OCI-LY1 (cell line): ENCODE data around the gene GALNTL6.
A peak's percentile ranks its signal among the peaks of the same experiment; 100 is the strongest.

Experiments
- H2AFZ ChIP-seq: fragments of 200-600 bp; sonication (generic), shearing (Covaris generic); 2 replicates; pipeline ENCODE4 v1.6.0; 2014; ENCODE audit warnings: antibody characterized with exemption, mild to moderate bottlenecking, low read length
- H3F3A ChIP-seq: fragments of 200-600 bp; sonication (generic), shearing (Covaris generic); 2 replicates; pipeline ENCODE4 v1.6.0; 2014; ENCODE audit warnings: mild to moderate bottlenecking, antibody characterized with exemption, low read length, moderate library complexity; ENCODE audit not compliant: insufficient read depth
- H3K27ac ChIP-seq: fragments of 200-600 bp; sonication (generic); 2 replicates; pipeline ENCODE4 v1.5.1; 2014; ENCODE audit warnings: low read length, mixed run types, mild to moderate bottlenecking, low read depth; ENCODE audit not compliant: poor library complexity, severe bottlenecking
- H3K27me3 ChIP-seq: fragments of 200-600 bp; sonication (generic); 2 replicates; pipeline ENCODE4 v1.6.0; 2014; ENCODE audit warnings: antibody characterized with exemption, mild to moderate bottlenecking, low read length, moderate library complexity; ENCODE audit not compliant: insufficient read depth
- H3K36me3 ChIP-seq: fragments of 200-600 bp; sonication (generic); 2 replicates; pipeline ENCODE4 v1.6.1; 2014; ENCODE audit warnings: mild to moderate bottlenecking, antibody characterized with exemption, low read length, moderate library complexity, mixed read lengths; ENCODE audit not compliant: insufficient read depth
- H3K4me1 ChIP-seq: fragments of 200-600 bp; sonication (generic); 2 replicates; pipeline ENCODE4 v1.5.1; 2014; ENCODE audit warnings: mild to moderate bottlenecking, low read length, moderate library complexity; ENCODE audit not compliant: insufficient read depth, severe bottlenecking
- H3K4me2 ChIP-seq: fragments of 200-600 bp; sonication (generic), shearing (Covaris generic); 2 replicates; pipeline ENCODE4 v1.6.1; 2014; ENCODE audit warnings: low read length
- H3K4me3 ChIP-seq: fragments of 200-600 bp; sonication (generic); 2 replicates; pipeline ENCODE4 v1.5.1; 2014; ENCODE audit warnings: low read length, low read depth, mild to moderate bottlenecking, mixed read lengths; ENCODE audit not compliant: poor library complexity, severe bottlenecking
- H3K79me2 ChIP-seq: fragments of 200-600 bp; shearing (Covaris generic); 2 replicates; pipeline ENCODE4 v1.6.1; 2016; ENCODE audit warnings: mixed run types, low read length, mixed read lengths; ENCODE audit not compliant: insufficient read depth
- H3K9ac ChIP-seq: fragments of 200-600 bp; sonication (generic), shearing (Covaris generic); 2 replicates; pipeline ENCODE4 v1.6.1; 2014; ENCODE audit warnings: mild to moderate bottlenecking, low read length, mixed read lengths
- H3K9me2 ChIP-seq: fragments of 200-600 bp; sonication (generic), shearing (Covaris generic); 2 replicates; pipeline ENCODE4 v1.6.1; 2014; ENCODE audit warnings: low read depth, mild to moderate bottlenecking, low read length, mixed read lengths
- H3K9me3 ChIP-seq: fragments of 200-600 bp; shearing (Covaris generic); 2 replicates; pipeline ENCODE4 v1.6.1; 2014; ENCODE audit warnings: low read length, mixed read lengths
- H4K20me1 ChIP-seq: fragments of 200-600 bp; sonication (generic), shearing (Covaris generic); 2 replicates; pipeline ENCODE4 v1.6.0; 2016; ENCODE audit warnings: mild to moderate bottlenecking, low read length; ENCODE audit not compliant: insufficient read depth
- CTCF ChIP-seq: fragments of 200-600 bp; sonication (generic), shearing (Covaris generic); IDR thresholded peaks from 2 replicates; pipeline ENCODE4 v1.5.1; 2017; ENCODE audit warnings: mild to moderate bottlenecking, antibody characterized with exemption, low read length, moderate library complexity, mixed read lengths
- EZH2 ChIP-seq: fragments of 200-600 bp; sonication (generic), shearing (Covaris generic); IDR thresholded peaks from 2 replicates; pipeline ENCODE4 v1.8.0; 2017; ENCODE audit warnings: borderline replicate concordance, mixed run types, mild to moderate bottlenecking, antibody characterized with exemption, low read length, moderate library complexity, mixed read lengths

GALNTL6 gene

GRCh38 chr4:171779301-171779700, 33.9 kb upstream of the GALNTL6 start:
- no peaks in the 10 kb centered on the region for H3K79me2 ChIP-seq
- H3K9ac ChIP-seq, result no peak overlapping the region

GRCh38 chr4:171785388-171785787, 27.8 kb upstream of the GALNTL6 start:
- H3K27me3 ChIP-seq, result no peaks in the 10 kb centered on the region
- no peak overlapping the region for H3K4me2 ChIP-seq
- H3K79me2 ChIP-seq, result no peaks in the 10 kb centered on the region
- H3K36me3 ChIP-seq, result no peaks in the 10 kb centered on the region
- H3K27ac ChIP-seq, result no peak overlapping the region
- H3K4me1 ChIP-seq, result no peaks in the 10 kb centered on the region
- TF ChIP-seq CTCF, result peak; percentile 37; the same call in 1 of the 2 replicates
- no peak for TF ChIP-seq EZH2
- H3K9me2 ChIP-seq, result no peaks in the 10 kb centered on the region
- no peaks in the 10 kb centered on the region for H4K20me1 ChIP-seq
- no peak overlapping the region for H3K4me3 ChIP-seq
- H3K9ac ChIP-seq, result no peak overlapping the region
- no peak overlapping the region for H2AFZ ChIP-seq
- H3K9me3 ChIP-seq, result peaks cover 3% of the 10 kb centered on the region; the same call in 1 of the 2 replicates
- H3F3A ChIP-seq, result no peaks in the 10 kb centered on the region; the same call in 1 of the 2 replicates

More at GRCh38 chr4:171779301-171779700, 33.9 kb upstream of the GALNTL6 start:
- Histone ChIP-seq H3K9me2 (no peaks in the 10 kb centered on the region), H3K36me3 (no peaks in the 10 kb centered on the region), H3K4me3 (no peak overlapping the region), H3K27ac (no peak overlapping the region), H3K4me1 (no peaks in the 10 kb centered on the region), H2AFZ (no peak overlapping the region), H3K4me2 (no peak overlapping the region), H3K27me3 (no peaks in the 10 kb centered on the region), H3F3A (no peaks in the 10 kb centered on the region), H3K9me3 (peaks cover 3% of the 10 kb centered on the region; the same call in 1 of the 2 replicates), H4K20me1 (no peaks in the 10 kb centered on the region)
- TF ChIP-seq CTCF (no peak), EZH2 (no peak)

- Histone ChIP-seq H4K20me1 (no peaks in the 10 kb centered on the region), H3F3A (no peaks in the 10 kb centered on the region), H3K4me3 (no peak overlapping the region), H3K27me3 (no peaks in the 10 kb centered on the region), H3K79me2 (no peaks in the 10 kb centered on the region), H3K4me1 (no peaks in the 10 kb centered on the region), H3K36me3 (no peaks in the 10 kb centered on the region), H2AFZ (no peak overlapping the region), H3K4me2 (no peak overlapping the region), H3K9ac (no peak overlapping the region), H3K27ac (no peak overlapping the region), H3K9me3 (no peaks in the 10 kb centered on the region), H3K9me2 (no peaks in the 10 kb centered on the region)
- TF ChIP-seq CTCF, result no peak
- no peak for TF ChIP-seq EZH2
Observed at GRCh38 chr4:171793723-171794122, 19.5 kb upstream of the GALNTL6 start.
